SHP77 treated with DMSO at 0.1 percent for 48 hours (cell line): ENCODE data around the gene CNTN5.

ENCODE experiments used
- DNase-seq: peaks from one replicate; lab custom pipeline; 2025; lab: John Stamatoyannopoulos, UW

The CNTN5 gene

DNA sequence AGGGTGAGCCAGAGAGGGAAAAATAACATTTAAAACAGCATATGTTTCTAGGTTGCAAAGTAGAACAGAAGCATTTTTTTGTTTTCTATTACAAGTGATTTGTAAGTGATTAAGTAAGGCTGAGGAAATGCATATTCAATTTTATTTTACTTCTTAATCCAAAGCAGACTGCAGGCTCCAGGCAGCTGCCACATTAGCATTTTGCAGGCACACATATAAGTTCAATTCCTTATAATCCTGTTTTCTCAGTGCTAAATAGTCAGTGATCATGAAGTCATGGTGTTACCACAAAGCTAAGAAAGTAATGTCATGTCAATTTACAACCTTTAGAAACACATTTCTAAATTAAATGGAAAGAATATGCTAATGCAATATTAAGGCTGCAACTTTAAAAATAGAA lies 149.8 kb downstream of the CNTN5 start:
- no peak for DNase-seq

GRCh38 chr11:99171330-99171729 lies 150.6 kb downstream of the CNTN5 start:
- DNase-seq: no peak

DNA sequence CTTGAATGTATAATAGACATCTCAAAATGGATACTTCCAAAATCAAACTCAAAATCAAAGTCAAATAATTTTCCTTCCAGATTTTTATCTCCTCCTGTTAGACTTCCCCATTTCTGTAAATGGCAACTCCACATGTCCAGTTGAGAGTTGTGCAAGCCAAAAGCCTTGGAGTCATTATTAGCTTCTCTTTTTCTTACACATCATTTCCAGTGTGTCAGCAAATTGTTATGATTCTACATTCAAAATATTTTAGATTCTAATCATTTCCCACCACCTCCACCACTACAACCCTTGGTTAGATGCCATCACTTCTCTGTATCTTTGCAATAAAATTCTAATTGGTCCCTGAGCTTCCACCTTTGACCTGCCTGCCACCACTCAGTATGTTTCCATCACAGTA lies 155.7 kb downstream of the CNTN5 start:
- no peak for DNase-seq

- DNase-seq: no peak
Observed at GRCh38 chr11:99177446-99177845, 156.7 kb downstream of the CNTN5 start.

DNA sequence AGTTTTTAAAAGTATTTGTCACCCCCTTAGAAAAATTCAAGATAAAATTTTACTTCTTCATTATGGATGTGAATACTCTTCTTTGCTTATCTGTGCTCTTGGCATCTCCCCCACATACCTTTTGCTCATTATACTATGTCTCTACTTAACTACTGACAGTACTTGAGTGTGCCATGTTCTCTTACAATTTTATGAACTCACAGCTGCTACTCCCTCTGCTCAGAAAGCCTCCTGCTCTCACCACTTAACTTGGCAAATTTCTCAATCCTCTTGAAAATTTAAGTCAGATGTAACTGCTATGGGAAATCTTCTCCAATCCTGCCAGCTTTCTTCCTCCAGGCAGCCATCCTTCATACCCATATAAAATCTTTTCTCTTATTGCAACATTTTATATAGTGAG lies 163.4 kb downstream of the CNTN5 start:
- DNase-seq: no peak

- no peak for DNase-seq
Observed at GRCh38 chr11:99188221-99188620, 167.5 kb downstream of the CNTN5 start.

GRCh38 chr11:99192716-99193115 lies 172.0 kb downstream of the CNTN5 start:
- no peak for DNase-seq

DNA sequence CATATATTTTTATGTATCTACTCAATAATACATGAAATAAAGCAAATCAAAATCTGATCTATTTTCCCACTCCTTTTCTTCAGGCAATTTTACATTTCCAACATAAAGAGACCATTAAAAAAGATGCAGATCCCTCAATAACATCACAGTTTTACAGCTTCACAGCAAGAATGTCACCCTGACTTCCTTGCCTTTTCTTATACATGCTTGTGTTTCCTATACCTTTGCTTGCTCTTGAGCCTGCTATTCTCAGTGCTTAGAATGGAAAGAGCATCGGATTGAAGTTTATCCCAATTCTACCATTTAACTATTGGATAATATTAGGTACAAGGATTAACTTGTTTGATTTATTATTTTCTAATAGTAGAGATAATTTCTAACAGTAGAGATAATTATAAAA lies 176.7 kb downstream of the CNTN5 start:
- no peak for DNase-seq

- DNase-seq: no peak
Observed at GRCh38 chr11:99198215-99198614, 177.5 kb downstream of the CNTN5 start.

DNA sequence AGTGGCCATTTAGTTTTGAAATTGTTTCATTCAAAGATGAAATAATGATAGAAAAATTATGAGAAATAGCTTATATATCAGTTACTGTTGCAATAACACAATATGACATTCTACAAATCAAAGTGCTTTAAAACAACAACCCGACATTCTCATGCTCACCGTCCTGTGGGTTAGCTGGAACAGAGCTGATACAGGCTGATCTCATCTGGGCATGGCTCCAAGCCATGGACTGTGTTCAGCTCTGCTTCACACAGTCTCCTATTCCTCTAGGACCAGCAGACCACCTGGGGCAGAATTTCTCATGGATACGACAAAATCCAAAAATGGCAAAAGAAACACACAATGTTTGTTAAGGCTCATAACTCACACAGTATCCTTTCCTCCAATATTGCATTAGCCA lies 178.6 kb downstream of the CNTN5 start:
- peak; percentile 27 for DNase-seq

DNA sequence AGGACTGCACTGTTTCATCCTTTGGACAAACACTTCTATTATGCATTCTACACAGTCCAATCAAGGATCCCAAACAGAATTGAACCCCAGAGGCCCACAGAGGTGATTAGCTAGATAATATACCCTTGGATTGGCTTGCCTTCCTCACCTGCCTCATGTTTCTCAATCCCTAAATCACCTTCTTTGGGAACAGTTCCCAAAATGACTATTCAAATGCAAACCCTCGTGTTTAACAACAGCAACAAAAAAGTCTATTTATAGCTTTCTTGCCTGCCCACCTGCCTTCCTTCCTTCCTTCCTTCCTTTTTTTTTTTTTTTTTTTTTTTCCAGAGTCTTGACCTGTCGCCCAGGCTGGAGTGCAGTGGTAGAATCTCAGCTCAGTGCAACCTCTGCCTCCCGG lies 180.0 kb downstream of the CNTN5 start:
- no peak for DNase-seq

GRCh38 chr11:99208813-99209212 lies 188.1 kb downstream of the CNTN5 start:
- DNase-seq: no peak

- no peak for DNase-seq
Observed at GRCh38 chr11:99229544-99229943, 208.8 kb downstream of the CNTN5 start.

DNA sequence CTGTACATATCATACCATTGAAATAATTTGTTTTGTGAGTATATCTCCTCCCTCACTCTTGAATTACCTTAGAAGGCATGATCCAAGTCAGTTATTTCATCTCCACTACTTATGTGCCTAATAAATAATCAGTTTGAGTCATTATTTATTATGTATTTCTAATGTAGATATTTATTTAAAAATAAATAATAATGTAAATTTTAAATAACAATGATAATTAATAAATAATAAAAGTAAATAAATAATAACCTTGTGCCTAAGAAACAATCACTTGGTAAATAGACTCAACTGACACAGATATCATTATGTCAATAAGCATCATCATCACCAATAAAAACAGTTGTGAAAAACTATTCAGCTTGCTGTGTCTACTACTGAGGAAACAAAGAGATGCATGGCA lies 213.8 kb downstream of the CNTN5 start:
- no peak for DNase-seq

DNA sequence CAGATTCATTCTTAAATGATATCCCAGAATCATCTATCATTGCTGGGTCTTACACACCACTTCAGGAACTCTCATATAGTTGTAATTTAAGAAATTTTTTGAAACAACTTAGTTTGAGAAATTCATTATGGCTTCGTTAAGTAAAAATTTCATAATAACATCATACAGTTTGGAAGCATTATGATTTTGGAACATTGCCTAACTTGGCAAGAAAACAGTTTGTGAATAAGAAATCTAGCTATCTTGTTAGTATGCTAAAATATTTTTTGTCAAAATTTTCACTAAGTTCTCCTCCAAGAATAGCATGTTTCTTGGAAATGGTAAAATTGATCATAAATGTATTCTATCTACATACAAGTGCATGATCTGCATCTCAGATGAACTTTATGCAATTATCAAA lies 217.7 kb downstream of the CNTN5 start:
- DNase-seq: no peak

DNA sequence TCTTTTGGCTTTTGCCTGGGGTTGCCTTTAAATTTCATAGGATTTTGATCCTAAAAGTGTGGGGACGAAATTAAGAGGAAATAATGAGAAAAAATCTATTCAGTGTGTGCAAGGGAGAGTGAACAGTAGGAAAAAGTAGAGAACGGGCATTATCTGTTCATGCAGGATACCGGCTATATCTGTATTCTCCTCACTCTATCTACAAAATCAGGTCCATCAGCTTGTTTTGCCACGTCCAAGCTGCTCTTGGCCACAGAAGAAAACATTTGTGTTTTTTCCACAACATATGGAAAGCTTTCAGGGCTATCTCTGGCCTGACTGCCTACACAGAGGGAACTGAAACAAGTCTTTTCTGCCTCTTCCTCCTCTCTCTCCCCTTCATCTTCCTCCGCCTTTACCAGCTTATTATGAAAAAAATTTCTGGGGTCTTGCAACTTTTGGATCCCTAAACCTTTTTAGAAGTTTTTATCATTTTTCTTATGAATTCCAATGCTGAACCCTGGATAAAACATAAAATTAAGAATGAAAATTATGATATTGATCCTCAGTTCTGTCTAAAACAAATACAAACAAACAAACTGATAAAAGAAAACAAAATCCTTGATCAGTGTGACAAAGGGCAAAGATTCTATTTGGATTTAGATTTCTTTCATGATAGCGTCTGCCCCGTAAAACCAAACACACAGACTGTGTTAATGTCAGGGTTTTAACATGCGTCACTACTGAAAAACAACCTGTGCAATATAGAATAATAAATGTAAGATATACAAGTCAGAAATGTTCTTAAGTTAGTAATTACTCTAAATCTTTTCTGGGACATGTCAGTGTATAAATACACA lies 219.7 kb downstream of the CNTN5 start:
- DNase-seq: no peak

GRCh38 chr11:99241066-99241465 lies 220.3 kb downstream of the CNTN5 start:
- no peak for DNase-seq

GRCh38 chr11:99244613-99245012 lies 223.9 kb downstream of the CNTN5 start:
- DNase-seq: no peak

GRCh38 chr11:99246199-99246598 lies 225.4 kb downstream of the CNTN5 start:
- DNase-seq: no peak

GRCh38 chr11:99256614-99257013 lies 235.9 kb downstream of the CNTN5 start:
- DNase-seq: no peak

- DNase-seq: no peak
Observed at GRCh38 chr11:99257131-99257530, 236.4 kb downstream of the CNTN5 start.

DNA sequence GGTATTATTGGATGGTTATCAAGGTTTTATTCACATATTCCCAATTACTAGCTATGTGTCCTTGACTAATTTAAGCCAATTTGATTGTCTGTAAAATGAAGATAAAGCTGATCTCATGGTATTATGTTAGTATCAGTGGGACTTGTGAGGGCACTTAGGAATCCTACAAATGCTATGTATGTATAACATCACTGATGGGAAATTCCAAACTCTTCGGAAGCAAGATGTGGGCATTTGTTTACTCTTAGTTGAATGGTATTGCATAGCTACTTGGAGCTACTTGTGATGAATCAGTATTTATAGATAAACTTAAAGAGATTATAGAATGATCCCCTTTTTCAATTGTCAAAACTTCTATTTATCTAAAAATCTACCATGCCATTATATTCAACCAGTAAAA lies 239.9 kb downstream of the CNTN5 start:
- no peak for DNase-seq

DNA sequence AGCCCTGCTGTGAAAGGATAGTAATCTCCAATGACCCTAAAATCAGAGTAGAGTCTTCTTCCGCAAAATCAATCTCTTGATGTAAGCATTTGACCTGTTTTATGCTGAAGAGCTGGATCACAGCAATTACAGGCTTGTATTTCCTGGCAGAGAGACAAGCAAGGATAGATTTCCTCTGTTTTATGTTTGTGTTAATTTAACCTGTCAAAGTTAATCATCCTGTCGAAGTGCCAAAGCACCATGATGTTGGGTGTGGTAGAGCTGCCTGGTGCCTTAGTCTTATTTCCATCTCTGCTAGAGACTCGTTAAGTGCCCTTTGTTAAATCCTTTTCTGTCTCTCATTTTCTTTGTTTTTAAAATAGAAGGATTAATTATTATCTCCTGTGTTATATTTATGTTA lies 248.1 kb downstream of the CNTN5 start:
- peak; percentile 27 for DNase-seq

GRCh38 chr11:99271527-99271926 lies 250.8 kb downstream of the CNTN5 start:
- no peak for DNase-seq
